Stromal cell of bone marrow (primary cell): ENCODE measurements around the gene PCDHA13.
"Not testable (repeated sequence)": the region's sequence is repeated elsewhere in the genome, so short reads cannot be mapped to it uniquely, and the experiment has no call there.

Source experiments
- DNase-seq: peaks from one replicate; pipeline ENCODE4 v3.0.0-alpha.2; 2012; ENCODE audit warnings: low read depth

PCDHA13 gene, protein sequence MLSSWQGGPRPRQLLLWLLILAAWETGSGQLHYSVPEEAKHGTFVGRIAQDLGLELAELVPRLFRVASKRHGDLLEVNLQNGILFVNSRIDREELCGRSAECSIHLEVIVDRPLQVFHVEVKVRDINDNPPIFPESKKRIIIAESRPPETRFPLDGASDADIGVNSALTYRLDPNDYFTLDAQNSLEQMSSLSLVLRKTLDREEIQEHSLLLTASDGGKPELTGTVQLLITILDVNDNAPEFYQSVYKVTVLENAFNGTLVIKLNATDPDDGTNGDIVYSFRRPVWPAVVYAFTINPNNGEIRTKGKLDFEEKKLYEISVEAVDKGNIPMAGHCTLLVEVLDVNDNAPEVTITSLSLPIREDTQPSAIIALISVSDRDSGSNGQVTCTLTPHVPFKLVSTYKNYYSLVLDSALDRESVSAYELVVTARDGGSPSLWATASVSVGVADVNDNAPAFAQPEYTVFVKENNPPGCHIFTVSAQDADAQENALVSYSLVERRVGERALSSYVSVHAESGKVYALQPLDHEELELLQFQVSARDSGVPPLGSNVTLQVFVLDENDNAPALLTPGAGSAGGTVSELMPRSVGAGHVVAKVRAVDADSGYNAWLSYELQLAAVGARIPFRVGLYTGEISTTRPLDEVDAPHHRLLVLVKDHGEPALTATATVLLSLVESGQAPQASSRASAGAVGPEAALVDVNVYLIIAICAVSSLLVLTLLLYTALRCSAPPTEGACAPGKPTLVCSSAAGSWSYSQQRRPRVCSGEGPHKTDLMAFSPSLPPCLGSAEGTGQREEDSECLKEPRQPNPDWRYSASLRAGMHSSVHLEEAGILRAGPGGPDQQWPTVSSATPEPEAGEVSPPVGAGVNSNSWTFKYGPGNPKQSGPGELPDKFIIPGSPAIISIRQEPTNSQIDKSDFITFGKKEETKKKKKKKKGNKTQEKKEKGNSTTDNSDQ

DNA sequence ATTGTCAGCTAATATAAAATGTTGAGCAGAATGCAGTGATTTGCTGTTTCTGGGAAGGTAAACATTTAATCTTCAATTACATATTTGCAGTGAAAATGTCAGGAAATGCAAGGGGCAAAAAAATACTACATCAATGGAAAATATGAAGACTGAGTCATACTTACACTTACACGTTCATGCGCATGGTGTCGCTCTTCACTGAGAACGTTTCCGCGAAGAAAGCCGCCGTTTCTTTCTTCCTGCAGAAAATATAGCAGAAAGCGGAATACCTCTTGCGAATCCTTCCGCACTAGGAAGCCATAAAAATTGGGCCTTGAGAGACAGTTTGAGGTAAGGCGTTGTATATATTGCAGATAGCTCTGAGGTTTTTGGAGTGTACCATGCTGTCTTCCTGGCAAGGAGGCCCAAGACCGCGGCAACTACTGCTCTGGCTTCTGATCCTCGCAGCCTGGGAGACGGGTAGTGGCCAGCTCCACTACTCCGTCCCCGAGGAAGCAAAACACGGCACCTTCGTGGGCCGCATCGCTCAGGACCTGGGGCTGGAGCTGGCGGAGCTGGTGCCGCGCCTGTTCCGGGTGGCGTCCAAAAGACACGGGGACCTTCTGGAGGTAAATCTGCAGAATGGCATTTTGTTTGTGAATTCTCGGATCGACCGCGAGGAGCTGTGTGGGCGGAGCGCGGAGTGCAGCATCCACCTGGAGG is at the start of gene PCDHA13:
Gene PCDHA13, plus strand, starts transcription at position 236 of the 702 bp plus-strand sequence. Its CDS starts 145 bp downstream, at position 381.
- DNase-seq: no peak

DNA sequence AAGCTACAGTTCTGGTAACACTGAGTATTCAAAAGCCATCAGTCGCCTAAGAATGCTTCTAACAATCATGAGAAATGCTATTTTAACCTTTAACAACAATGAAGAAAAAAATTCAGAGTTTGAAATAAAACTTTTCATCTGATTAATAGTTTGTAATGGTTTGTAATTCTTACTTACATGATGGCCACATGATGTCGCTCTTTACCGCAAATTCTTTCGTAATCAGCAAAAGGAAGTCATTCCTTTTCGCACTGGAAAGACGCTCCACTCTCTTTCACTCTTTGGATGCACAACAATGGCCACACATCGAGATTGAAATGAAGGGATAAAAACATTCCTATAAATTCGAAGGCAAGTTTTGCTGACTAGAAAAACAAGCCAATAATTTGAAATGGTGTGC is 47.9 kb upstream of the PCDHA13 start, which contains the start of gene PCDHA7:
Gene PCDHA7, plus strand, starts transcription at position 277 of the 400 bp plus-strand sequence. Its CDS starts 115 bp downstream, at position 392.
- DNase-seq: no peak

DNA sequence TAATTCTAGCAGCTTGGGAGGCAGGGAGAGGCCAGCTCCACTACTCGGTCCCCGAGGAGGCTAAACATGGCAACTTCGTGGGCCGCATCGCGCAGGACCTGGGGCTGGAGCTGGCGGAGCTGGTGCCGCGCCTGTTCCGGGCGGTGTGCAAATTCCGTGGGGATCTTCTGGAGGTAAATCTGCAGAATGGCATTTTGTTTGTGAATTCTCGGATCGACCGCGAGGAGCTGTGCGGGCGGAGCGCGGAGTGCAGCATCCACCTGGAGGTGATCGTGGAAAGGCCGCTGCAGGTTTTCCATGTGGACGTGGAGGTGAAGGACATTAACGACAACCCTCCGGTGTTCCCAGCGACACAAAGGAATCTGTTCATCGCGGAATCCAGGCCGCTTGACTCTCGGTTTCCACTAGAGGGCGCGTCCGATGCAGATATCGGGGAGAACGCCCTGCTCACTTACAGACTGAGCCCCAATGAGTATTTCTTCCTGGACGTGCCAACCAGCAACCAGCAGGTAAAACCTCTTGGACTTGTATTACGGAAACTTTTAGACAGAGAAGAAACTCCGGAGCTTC is 47.4 kb upstream of the PCDHA13 start:
- DNase-seq: not testable (repeated sequence)

DNA sequence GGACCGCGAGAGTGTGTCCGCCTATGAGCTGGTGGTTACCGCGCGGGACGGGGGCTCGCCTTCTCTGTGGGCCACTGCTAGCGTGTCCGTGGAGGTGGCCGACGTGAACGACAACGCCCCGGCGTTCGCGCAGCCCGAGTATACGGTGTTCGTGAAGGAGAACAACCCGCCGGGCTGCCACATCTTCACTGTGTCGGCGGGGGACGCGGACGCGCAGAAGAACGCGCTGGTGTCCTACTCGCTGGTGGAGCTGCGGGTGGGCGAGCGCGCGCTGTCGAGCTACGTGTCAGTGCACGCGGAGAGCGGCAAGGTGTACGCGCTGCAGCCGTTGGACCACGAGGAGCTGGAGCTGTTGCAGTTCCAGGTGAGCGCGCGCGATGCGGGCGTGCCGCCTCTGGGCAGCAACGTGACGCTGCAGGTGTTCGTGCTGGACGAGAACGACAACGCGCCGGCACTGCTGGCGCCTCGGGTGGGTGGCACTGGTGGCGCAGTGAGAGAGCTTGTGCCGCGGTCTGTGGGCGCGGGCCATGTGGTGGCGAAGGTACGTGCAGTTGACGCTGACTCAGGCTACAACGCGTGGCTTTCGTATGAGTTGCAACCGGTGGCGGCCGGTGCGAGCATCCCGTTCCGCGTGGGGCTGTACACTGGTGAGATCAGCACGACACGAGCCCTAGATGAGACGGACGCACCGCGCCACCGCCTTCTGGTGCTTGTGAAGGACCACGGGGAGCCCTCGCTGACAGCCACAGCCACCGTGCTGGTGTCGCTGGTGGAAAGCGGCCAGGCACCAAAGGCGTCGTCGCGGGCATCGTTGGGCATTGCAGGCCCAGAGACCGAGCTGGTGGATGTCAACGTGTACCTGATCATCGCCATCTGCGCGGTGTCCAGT is 46.1 kb upstream of the PCDHA13 start:
- DNase-seq: no peak

DNA sequence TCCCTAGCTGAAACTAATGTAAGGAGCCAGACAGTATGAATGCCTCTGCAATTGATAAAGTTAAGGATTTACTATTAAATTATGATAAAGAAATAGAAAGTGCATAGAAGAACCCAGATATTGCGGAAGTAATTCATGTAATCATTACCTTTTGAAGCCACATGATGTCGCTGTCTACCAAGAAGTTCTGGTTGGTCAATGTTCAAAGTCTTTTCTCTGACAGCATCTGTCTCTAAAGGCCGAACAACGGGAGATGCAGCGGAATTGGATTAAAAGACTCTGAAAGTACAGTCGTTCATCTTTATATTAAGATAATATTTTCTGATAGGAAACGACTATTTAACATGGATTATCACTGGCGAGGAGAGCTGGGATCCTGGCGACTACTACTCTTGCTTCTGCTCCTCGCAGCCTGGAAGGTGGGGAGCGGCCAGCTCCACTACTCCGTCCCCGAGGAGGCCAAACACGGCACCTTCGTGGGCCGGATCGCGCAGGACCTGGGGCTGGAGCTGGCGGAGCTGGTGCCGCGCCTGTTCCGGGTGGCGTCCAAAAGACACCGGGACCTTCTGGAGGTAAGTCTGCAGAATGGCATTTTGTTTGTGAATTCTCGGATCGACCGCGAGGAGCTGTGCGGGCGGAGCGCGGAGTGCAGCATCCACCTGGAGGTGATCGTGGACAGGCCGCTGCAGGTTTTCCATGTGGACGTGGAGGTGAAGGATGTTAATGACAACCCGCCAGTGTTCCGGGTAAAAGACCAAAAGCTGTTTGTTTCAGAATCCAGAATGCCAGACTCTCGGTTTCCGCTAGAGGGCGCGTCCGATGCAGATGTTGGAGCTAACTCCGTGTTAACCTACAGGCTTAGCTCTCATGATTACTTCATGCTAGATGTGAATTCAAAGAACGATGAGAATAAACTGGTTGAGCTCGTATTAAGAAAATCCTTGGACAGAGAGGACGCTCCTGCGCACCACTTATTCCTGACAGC is 40.7 kb upstream of the PCDHA13 start, which contains the start of gene PCDHA8:
Gene PCDHA8, plus strand, starts transcription at position 210 of the 985 bp plus-strand sequence. Its CDS starts 135 bp downstream, at position 345.
- no peak for DNase-seq

DNA sequence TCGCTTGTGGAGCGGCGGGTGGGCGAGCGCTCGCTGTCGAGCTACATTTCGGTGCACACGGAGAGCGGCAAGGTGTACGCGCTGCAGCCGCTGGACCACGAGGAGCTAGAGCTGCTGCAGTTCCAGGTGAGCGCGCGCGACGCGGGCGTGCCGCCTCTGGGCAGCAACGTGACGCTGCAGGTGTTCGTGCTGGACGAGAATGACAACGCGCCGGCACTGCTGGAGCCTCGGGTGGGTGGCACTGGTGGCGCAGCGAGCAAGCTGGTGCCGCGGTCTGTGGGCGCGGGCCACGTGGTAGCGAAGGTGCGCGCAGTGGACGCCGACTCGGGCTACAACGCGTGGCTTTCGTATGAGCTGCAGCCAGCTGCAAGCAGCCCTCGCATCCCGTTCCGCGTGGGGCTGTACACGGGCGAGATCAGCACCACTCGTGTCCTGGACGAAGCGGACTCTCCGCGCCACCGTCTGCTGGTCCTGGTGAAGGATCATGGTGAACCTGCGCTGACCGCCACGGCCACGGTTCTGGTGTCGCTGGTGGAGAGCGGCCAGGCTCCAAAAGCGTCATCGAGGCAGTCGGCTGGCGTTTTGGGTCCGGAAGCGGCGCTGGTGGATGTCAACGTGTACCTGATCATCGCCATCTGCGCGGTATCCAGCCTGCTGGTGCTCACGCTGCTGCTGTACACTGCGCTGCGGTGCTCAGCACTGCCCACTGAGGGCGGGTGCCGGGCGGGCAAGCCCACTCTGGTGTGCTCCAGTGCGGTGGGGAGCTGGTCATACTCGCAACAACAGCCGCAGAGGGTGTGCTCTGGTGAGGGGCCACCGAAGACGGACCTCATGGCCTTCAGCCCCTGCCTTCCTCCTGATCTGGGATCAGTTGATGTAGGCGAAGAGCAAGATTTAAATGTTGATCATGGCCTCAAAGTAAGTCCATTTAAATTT is 38.9 kb upstream of the PCDHA13 start:
- DNase-seq: no peak

DNA sequence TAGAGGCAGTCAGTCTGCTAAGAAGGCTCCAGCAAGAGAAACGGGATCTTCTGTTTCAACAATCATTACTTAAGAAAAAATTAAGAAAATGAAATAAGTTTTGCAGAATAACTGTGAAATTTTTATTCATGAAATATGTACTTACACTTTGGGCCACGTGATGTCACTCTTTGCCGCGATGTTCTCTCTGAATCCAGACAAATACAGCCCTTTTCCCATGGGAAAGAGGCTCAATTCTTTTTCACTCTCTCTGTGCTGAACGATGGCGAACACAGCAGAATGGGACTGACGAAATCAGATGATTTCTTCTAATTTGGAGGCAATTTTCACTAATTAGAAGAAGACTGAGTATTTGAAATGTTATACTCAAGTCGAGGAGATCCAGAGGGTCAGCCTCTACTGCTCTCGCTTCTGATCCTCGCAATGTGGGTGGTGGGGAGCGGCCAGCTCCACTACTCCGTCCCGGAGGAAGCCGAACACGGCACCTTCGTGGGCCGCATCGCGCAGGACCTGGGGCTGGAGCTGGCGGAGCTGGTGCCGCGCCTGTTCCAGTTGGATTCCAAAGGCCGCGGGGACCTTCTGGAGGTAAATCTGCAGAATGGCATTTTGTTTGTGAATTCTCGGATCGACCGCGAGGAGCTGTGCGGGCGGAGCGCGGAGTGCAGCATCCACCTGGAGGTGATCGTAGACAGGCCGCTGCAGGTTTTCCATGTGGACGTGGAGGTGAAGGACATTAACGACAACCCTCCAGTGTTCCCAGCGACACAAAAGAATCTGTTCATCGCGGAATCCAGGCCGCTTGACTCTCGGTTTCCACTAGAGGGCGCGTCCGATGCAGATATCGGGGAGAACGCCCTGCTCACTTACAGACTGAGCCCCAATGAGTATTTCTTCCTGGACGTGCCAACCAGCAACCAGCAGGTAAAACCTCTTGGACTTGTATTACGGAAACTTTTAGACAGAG is 33.5 kb upstream of the PCDHA13 start, which contains the start of gene PCDHA9:
Gene PCDHA9, plus strand, starts transcription at position 244 of the 964 bp plus-strand sequence. Its CDS starts 114 bp downstream, at position 358.
- DNase-seq: not testable (repeated sequence)

DNA sequence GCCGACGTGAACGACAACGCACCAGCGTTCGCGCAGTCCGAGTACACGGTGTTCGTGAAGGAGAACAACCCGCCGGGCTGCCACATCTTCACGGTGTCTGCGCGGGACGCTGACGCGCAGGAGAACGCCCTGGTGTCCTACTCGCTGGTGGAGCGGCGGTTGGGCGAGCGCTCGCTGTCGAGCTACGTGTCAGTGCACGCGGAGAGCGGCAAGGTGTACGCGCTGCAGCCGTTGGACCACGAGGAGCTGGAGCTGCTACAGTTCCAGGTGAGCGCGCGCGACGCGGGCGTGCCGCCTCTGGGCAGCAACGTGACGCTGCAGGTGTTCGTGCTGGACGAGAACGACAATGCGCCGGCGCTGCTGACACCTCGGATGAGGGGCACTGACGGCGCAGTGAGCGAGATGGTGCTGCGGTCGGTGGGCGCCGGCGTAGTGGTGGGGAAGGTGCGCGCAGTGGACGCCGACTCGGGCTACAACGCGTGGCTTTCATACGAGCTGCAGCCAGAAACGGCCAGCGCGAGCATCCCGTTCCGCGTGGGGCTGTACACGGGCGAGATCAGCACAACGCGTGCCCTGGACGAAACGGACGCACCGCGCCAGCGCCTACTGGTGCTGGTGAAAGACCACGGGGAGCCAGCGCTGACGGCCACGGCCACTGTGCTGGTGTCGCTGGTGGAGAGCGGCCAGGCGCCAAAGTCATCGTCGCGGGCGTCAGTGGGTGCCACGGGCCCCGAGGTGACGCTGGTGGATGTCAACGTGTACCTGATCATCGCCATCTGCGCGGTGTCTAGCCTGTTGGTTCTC is 31.9 kb upstream of the PCDHA13 start:
- not testable (repeated sequence) for DNase-seq

DNA sequence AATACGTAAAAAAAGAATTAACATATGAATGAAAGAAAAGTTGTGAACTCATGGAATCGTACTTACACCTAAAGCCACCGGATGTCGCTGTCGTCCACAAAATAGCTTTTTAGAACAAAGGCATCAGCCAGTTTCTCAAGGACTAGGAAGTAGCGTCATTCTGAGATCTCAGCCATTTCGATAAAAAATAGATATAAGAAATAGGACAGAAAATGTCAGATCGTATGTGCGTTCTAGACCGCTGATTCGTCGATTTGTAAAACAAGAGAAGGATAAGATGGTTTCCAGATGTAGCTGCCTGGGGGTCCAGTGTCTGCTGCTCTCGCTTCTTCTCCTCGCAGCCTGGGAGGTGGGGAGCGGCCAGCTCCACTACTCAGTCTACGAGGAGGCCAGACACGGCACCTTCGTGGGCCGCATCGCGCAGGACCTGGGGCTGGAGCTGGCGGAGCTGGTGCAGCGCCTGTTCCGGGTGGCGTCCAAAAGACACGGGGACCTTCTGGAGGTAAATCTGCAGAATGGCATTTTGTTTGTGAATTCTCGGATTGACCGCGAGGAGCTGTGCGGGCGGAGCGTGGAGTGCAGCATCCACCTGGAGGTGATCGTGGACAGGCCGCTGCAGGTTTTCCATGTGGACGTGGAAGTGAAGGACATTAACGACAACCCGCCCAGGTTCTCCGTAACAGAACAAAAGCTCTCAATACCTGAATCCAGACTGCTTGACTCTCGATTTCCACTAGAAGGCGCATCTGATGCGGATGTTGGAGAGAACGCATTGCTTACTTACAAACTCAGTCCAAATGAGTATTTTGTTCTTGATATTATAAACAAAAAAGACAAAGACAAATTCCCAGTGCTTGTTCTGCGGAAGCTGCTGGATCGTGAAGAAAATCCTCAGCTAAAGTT is 25.9 kb upstream of the PCDHA13 start, which contains the start of gene PCDHA10:
Gene PCDHA10, plus strand, starts transcription at position 126 of the 903 bp plus-strand sequence. Its CDS starts 152 bp downstream, at position 278.
- no peak for DNase-seq

DNA sequence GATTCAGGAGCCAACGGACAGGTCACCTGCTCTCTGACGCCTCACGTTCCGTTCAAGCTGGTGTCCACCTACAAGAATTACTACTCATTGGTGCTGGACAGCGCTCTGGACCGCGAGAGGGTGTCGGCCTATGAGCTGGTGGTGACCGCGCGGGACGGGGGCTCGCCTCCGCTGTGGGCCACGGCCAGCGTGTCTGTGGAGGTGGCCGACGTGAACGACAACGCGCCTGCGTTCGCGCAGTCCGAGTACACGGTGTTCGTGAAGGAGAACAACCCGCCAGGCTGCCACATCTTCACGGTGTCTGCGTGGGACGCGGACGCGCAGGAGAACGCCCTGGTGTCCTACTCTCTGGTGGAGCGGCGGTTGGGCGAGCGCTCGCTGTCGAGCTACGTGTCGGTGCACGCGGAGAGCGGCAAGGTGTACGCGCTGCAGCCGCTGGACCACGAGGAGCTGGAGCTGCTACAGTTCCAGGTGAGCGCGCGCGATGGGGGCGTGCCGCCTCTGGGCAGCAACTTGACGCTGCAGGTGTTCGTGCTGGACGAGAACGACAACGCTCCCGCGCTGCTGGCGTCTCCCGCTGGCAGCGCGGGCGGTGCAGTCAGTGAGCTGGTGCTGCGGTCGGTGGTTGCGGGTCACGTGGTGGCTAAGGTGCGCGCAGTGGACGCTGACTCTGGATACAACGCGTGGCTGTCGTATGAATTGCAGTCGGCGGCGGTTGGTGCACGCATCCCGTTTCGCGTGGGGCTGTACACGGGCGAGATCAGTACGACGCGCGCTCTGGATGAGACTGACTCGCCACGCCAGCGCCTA is 24.5 kb upstream of the PCDHA13 start:
- DNase-seq: no peak

DNA sequence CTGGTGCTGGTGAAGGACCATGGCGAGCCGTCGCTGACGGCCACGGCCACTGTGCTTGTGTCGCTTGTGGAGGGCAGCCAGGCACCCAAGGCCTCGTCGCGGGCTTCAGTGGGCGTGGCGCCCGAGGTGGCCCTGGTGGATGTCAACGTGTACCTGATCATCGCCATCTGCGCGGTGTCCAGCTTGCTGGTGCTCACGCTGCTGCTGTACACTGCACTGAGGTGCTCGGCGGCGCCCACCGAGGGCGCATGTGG is 24.0 kb upstream of the PCDHA13 start:
- DNase-seq: no peak

DNA sequence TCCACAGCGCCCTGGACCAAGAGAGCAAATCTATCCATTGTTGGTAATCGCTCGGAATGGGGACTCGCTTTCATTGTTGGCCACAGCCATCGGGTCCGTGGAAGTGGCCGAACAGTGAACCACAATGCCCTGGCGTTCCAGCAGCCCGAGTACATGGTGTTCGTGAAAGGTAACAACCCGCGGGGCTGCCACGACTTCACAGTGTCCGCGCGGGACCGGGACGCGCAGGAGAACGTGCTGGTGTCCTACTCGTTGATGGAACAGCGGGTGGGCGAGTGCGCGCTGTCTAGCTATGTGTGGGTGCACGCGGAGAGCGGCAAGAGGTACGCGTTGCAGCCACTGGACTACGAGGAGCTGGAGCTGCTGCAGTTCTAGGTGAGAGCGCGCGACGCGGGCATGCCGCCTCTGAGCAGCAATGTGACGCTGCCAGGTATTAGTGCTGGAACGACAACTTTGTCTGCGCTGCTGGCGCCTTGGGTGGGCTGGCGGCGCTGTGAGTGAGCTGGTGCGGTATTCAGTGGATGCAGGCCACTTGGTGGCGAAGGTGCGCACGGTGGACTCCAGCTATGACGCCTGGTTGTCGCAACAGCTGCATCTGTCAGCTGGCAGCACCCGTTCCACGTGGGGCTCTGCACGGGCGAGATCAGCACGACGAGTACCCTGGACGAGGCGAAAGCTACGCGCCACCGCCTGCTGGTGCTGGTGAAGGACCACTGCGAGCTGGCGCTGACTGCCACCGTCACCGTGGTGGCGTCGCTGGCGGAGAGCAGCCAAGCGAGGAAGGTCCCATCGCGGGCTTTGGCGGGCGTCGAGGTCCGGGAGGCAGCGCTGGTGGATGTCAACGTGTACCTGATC is 19.3 kb upstream of the PCDHA13 start:
- no peak for DNase-seq
